ENCODE data around the gene NSL1.
"Not testable (repeated sequence)": the region's sequence is repeated elsewhere in the genome, so short reads cannot be mapped to it uniquely, and the experiment has no call there.

The NSL1 gene

DNA sequence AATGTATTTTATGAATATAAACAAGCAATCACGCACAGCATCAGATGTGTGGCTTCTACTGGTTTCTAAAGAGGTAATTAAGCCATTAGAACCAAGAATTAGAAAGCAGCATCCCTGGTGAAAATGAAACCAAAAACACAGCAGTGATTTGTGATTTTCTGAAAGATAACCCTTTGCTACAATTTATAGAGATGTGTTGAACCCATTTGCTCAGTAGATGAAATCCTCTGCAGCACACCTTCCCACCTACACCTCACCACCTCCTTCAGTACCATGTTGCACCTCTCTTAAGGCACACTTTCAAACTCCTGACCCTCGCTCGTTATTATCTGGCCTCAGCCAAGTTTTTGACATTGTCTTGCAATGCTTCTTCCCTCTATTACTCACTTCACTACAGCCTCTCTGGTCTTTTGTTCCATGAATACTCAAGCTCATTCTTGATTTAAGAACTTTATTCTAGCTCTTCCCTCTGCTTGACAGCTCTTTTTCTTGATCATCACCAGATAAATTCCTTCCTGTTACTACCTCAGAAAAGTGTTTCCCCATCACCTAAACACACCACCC is 38.6 kb downstream of the NSL1 start:
- peaks cover 3% of the 10 kb centered on the region; the same call in 1 of the 2 replicates for H3K4me1 ChIP-seq
- in situ Hi-C loops (cut with MboI; ENCODE audit: low sequenced_read_pairs), result no loop called here
- no peak for DNase-seq (ENCODE audit: low spot score in 2 of 2)
- H3K9me3 ChIP-seq, result no peaks in the 10 kb centered on the region
- H3K36me3 ChIP-seq (replicated peaks), result no peaks in the 10 kb centered on the region; the same call in 1 of the 2 replicates
- H3K27me3 ChIP-seq (ENCODE audit: low read depth), result no peaks in the 10 kb centered on the region
- no peak overlapping the region for H3K4me3 ChIP-seq

DNA sequence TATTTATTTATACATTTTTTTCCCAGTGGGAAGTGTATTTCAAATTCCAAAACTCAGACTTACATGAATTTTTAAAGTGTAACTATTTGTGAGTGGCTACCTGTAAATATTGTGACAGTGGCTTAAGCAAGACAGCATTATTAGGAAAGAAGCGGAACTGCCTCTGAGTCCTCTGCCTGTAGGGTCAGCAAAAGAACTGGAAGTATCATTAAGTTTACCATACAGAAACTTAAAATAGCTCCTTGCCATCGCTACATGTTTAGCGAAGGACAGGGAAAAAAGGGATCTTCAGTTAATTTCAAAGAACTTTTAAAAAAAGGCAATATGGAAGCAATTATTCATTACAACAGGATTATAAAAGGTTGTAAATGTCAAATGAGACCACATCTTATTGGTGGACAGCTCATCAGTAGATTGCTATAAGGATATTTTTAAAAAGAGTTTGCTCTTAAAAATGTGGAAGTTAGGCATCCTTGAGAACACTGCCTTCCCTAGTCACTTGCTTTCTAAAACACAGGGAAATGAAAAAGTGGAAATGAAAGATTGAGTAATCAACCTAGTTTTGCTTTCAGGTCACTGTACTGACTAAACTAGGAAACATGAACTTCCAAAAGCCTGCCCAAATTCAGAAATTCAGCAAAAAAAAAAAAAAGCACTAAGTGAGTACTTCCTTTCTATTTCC is 39.2 kb downstream of the NSL1 start:
- H3K36me3 ChIP-seq (replicated peaks), result no peaks in the 10 kb centered on the region; the same call in 1 of the 2 replicates
- H3K4me3 ChIP-seq, result no peak overlapping the region
- H3K9me3 ChIP-seq, result no peaks in the 10 kb centered on the region
- no peaks in the 10 kb centered on the region for H3K27me3 ChIP-seq (ENCODE audit: low read depth)
- in situ Hi-C loops (cut with MboI; ENCODE audit: low sequenced_read_pairs), result no loop called here
- DNase-seq (ENCODE audit: low spot score in 2 of 2), result no peak
- peaks cover 3% of the 10 kb centered on the region; the same call in 1 of the 2 replicates for H3K4me1 ChIP-seq

DNA sequence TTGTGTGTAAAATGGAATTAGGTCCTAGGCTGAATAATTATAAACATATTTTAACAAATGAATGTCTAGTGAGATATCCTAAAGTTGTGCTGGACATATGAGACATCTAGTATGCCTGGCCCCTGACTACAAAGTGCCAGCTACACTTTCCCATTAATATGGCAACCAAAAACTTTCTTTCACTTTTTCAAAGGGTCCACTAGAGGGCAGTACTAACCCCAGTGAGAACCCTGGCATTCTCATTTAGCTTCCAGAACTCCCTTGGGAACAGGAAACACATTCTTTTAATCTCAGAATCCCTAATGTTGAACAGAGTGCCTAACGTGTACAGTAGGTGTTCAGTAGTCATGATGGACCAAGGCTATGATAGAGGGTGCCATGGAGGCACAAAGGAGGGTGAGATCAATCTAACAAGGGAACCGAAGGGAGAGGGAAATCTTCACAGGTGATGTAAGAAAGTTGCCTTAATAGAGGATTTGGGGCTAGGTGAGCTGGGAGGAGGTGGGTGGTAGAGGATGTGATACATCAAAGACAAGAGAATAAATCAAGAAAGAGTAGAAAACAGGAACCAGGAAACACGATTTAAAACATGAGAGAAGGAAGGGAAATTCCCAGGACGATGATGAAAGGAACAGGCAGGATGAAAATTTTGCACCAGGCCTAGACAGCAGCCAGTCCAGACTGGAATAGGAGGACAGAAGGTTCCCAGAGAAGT is 41.6 kb downstream of the NSL1 start:
- H3K4me1 ChIP-seq, result peaks cover 3% of the 10 kb centered on the region; the same call in 1 of the 2 replicates
- H3K9me3 ChIP-seq, result no peaks in the 10 kb centered on the region
- no peak overlapping the region for H3K4me3 ChIP-seq
- H3K36me3 ChIP-seq (replicated peaks), result no peaks in the 10 kb centered on the region; the same call in 1 of the 2 replicates
- DNase-seq (ENCODE audit: low spot score in 2 of 2), result peak; percentile 41 to 89
- no peaks in the 10 kb centered on the region for H3K27me3 ChIP-seq (ENCODE audit: low read depth)
- in situ Hi-C loops (cut with MboI; ENCODE audit: low sequenced_read_pairs), result no loop called here

DNA sequence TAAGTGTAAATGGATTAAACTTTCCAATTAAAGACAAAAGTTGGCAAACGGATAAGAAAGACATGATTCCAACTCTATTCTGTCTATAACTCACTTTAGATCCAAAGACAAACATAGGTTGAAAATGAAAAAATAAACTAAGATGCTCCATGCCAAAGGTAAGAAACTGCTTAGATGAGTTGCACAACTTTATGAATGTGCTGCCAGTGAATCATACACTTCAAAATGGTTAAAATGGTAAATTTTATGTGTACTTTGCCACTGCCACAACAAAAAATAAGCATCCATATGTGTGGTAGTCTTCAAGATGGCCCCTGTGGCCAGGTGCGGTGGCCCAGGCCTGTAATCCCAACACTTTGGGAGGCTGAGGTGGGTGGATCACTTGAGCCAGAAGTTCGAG is 45.0 kb downstream of the NSL1 start:
- Histone ChIP-seq H3K9me3 (no peaks in the 10 kb centered on the region), H3K36me3 (replicated peaks) (no peaks in the 10 kb centered on the region)
- in situ Hi-C loops (cut with MboI; ENCODE audit: low sequenced_read_pairs), result no loop called here

DNA sequence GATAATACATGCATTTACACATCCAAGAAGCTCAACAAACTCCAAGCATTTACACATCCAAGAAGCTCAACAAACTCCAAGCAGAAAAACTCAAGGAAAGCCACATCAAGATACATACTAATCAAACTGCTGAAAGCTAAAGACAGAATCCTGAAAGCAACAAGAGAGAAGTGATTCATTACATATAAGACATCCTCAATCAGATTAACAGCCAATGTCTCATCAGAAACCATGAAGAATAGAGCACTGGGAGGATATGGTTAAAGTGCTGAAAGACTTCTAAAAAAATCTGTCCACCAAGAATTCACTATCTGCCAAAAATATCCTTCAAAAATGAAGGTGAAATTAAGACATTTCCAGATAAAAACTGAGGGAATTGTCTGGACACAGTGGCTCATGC is 46.3 kb downstream of the NSL1 start:
- Histone ChIP-seq H3K4me3 (no peak overlapping the region), H3K36me3 (replicated peaks) (no peaks in the 10 kb centered on the region), H3K9me3 (no peaks in the 10 kb centered on the region), H3K4me1 (peaks cover 3% of the 10 kb centered on the region; the same call in 1 of the 2 replicates), H3K27me3 (ENCODE audit: low read depth) (no peaks in the 10 kb centered on the region)
- in situ Hi-C loops (cut with MboI; ENCODE audit: low sequenced_read_pairs), result no loop called here
- DNase-seq (ENCODE audit: low spot score in 2 of 2), result no peak

More for the DNA sequence above, 45.0 kb downstream of the NSL1 start:
- H3K4me3 ChIP-seq, result no peak overlapping the region
- no peaks in the 10 kb centered on the region for H3K27me3 ChIP-seq (ENCODE audit: low read depth)
- peaks cover 3% of the 10 kb centered on the region; the same call in 1 of the 2 replicates for H3K4me1 ChIP-seq
- no peak for DNase-seq (ENCODE audit: low spot score in 2 of 2)

DNA sequence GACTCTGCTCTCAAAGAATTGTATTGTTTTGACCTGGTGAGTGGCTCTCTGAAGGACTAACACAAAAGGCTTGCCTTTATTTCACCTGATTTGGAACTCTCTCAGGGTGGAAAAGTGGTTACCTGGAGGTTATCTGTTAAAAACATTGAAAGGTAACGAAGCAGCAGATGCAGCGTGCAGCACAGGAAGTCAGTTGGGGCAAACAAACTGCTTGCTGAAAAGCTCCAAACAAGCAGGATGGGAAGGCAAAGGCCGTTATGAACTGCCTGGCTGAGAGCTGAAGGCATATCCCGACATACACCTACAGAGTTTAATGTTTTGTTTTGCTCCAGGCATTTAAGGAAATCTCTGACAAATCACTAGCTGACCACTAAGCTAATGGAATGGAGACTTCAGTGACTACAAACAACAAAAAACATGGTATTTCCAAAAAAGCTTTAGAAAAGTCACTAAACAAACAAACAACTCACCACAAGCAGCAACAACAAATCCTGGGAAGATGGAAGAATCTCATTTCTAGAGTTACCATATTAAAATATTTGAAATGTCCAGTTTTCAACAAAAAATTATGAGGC is 47.6 kb downstream of the NSL1 start:
- H3K27me3 ChIP-seq (ENCODE audit: low read depth), result no peaks in the 10 kb centered on the region
- in situ Hi-C loops (cut with MboI; ENCODE audit: low sequenced_read_pairs), result no loop called here
- H3K4me3 ChIP-seq, result no peak overlapping the region
- 0 out of 2 replicates have a peak, but pooled peaks cover 4% of the 10 kb centered on the region for H3K36me3 ChIP-seq (replicated peaks)
- DNase-seq (ENCODE audit: low spot score in 2 of 2), result no peak
- no peaks in the 10 kb centered on the region for H3K4me1 ChIP-seq
- no peaks in the 10 kb centered on the region for H3K9me3 ChIP-seq

DNA sequence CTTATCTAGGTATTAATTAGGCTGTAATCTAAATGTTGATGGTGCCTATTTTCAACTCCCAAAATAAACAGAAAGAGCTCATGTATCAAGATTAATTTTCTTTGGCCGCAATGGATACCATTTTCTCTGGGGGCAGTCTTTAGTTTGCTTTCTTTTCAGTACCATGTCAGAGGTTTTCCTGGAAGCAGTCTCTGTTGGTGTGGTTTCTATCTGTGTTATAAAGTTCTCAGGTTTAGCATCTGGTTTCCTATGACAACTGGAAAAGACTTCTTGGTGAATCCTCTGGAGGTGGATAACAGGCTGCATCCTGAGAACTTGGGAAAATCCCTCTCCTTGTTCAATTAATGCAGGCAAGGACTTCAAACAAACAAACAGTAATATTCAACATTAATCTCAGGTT is 53.2 kb downstream of the NSL1 start:
- Histone ChIP-seq H3K4me3 (no peak overlapping the region), H3K27me3 (ENCODE audit: low read depth) (no peaks in the 10 kb centered on the region)
- in situ Hi-C loops (cut with MboI; ENCODE audit: low sequenced_read_pairs), result no loop called here

DNA sequence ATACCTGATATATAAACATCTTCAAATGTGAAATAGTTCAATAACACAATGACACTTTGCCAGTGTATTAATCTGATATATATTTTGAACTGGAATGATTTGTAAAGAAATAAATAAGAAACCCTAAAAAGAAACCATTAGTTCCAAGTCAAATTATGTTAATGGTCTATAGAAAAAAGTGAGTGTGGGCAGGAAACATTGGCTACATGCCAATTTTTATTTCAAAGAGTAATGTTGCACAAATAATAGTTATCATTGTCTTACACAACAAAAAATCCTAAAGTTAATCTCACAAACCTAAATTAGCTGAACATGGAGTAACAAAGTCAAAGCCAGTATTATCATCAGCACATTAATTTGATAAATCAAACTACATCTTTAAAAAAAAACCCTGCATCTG is 54.0 kb downstream of the NSL1 start:
- in situ Hi-C loops (cut with MboI; ENCODE audit: low sequenced_read_pairs), result no loop called here
- no peak for DNase-seq (ENCODE audit: low spot score in 2 of 2)
- no peaks in the 10 kb centered on the region for H3K27me3 ChIP-seq (ENCODE audit: low read depth)
- no peaks in the 10 kb centered on the region for H3K9me3 ChIP-seq
- no peaks in the 10 kb centered on the region for H3K4me1 ChIP-seq
- H3K4me3 ChIP-seq, result no peak overlapping the region
- peaks cover 4% of the 10 kb centered on the region; the same call in 1 of the 2 replicates for H3K36me3 ChIP-seq (replicated peaks)

More for the DNA sequence above, 53.2 kb downstream of the NSL1 start:
- no peaks in the 10 kb centered on the region for H3K4me1 ChIP-seq
- peaks cover 4% of the 10 kb centered on the region; the same call in 1 of the 2 replicates for H3K36me3 ChIP-seq (replicated peaks)
- no peak for DNase-seq (ENCODE audit: low spot score in 2 of 2)
- no peaks in the 10 kb centered on the region for H3K9me3 ChIP-seq

DNA sequence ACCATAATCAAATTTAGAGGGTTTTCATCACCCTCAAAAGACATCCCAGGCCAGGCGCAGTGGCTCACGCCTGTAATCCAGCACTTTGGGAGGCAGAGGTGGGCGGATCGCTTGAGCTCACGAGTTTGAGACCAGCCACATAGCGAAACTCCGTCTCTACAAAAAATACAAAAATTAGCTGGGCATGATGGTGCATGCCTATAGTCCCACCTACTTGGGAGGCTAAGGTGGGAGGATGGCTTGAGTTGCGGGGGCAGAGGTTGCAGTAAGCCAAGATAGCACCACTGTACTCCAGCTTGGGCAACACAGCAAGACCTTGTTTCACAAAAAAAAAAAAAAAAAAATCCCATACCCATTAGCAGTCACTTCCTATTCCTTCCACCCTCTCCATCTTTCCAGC is 58.5 kb downstream of the NSL1 start:
- H3K4me1 ChIP-seq, result 0 out of 2 replicates have a peak, but pooled peaks cover 3% of the 10 kb centered on the region
- H3K4me3 ChIP-seq, result no peak overlapping the region
- no peaks in the 10 kb centered on the region for H3K27me3 ChIP-seq (ENCODE audit: low read depth)
- in situ Hi-C loops (cut with MboI; ENCODE audit: low sequenced_read_pairs), result no loop called here
- DNase-seq (ENCODE audit: low spot score in 2 of 2), result no peak
- no peaks in the 10 kb centered on the region; the same call in 1 of the 2 replicates for H3K36me3 ChIP-seq (replicated peaks)
- H3K9me3 ChIP-seq, result no peaks in the 10 kb centered on the region

DNA sequence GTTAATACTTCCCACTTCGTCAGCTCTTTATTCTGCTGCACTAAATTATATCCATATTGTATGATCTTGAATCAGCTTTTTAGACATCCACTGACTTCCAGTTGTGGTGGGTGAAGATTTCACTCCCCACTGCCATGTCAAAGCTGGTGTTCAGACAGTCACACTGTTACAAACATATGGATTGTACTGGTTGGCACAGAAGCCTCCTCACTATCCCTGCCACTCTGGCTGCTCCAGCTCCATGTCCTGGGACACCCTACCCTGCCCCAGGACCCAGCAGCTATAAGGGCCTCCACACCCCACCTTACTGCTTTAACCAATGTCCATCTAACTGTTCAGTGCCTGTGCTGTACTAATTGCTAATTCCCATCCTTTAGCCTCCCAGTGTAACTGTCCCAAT is 59.9 kb downstream of the NSL1 start:
- no peak for DNase-seq (ENCODE audit: low spot score in 2 of 2)
- Histone ChIP-seq H3K4me3 (no peak overlapping the region), H3K4me1 (0 out of 2 replicates have a peak, but pooled peaks cover 3% of the 10 kb centered on the region), H3K27me3 (ENCODE audit: low read depth) (no peaks in the 10 kb centered on the region), H3K9me3 (no peaks in the 10 kb centered on the region), H3K36me3 (replicated peaks) (no peaks in the 10 kb centered on the region; the same call in 1 of the 2 replicates)
- in situ Hi-C loops (cut with MboI; ENCODE audit: low sequenced_read_pairs), result no loop called here

DNA sequence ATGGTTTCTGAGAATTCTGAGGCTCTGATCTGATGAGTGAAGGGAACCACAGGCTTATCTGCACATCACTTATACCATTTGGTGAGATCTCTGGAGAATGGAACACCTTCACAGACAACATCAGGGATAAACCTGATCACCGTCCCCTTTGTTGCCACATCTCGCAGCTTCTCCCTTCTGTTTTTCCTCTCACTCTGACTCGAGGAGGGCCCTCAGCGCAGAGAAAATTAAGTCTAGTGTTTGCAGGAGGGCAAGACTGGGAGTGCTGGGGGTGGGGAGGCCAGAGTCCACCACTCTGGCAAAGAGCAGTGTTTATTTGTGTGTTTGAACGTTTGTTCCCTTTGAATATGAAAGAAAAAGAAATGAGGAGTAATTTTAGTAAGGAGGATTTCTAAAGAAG is 63.0 kb downstream of the NSL1 start:
- no peak for DNase-seq (ENCODE audit: low spot score in 2 of 2)
- Histone ChIP-seq H3K9me3 (no peaks in the 10 kb centered on the region), H3K4me3 (no peak overlapping the region), H3K27me3 (ENCODE audit: low read depth) (no peaks in the 10 kb centered on the region), H3K4me1 (0 out of 2 replicates have a peak, but pooled peaks cover 3% of the 10 kb centered on the region), H3K36me3 (replicated peaks) (no peaks in the 10 kb centered on the region)
- in situ Hi-C loops (cut with MboI; ENCODE audit: low sequenced_read_pairs), result no loop called here

DNA sequence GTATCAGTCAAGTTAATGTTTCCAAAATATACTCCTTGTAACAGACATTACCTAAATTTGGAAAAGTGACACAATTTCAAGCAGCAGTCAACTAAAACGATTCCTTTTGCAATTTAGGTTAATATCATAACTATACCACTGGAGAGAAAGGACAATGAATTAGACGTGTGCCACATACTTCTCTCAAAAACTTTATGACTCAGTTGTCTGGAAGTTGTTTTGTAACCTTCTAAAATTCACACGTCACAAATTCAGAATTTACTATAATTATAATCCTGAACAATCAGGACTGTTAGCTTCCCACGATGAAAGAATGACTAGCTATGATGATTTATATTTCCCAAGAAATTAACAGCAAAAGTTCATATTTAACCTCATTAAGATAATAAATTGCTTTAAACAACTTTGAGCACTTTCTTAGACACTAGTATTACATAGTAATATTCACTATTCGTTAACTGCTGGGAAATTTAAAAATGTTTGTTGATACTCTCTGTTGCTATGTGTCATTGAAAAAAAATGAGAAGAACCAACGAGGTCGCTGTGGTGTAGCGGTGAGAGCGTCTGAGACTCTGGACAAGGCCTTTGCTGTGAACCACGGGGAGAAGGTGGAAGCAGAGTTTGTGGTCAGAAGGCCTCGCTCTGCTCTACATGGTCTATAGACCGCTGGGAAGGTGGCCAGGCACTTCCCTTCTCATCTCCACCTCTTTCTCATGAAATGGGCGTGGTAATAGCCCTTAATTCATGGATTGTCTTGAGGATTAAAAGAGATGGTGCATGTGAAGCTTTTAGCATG is 64.0 kb downstream of the NSL1 start:
- no peaks in the 10 kb centered on the region for H3K9me3 ChIP-seq
- H3K36me3 ChIP-seq (replicated peaks), result no peaks in the 10 kb centered on the region
- no peaks in the 10 kb centered on the region for H3K27me3 ChIP-seq (ENCODE audit: low read depth)
- H3K4me1 ChIP-seq, result 0 out of 2 replicates have a peak, but pooled peaks cover 3% of the 10 kb centered on the region
- in situ Hi-C loops (cut with MboI; ENCODE audit: low sequenced_read_pairs), result no loop called here
- DNase-seq (ENCODE audit: low spot score in 2 of 2), result no peak
- H3K4me3 ChIP-seq, result no peak overlapping the region

DNA sequence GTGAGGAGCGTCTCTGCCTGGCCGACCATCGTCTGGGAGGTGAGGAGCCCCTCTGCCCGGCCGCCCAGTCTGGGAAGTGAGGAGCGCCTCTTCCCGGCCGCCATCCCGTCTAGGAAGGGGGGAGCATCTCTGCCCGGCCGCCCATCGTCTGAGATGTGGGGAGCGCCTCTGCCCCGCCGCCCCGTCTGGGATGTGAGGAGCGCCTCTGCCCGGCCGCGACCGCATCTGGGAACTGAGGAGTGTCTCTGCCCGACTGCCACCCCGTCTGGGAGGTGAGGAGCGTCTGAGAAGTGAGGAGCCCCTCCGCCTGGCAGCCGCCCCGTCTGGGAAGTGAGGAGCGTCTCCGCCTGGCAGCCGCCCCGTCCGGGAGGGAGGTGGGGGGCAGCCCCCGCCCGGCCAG is 66.9 kb downstream of the NSL1 start:
- H3K9me3 ChIP-seq; H3K4me1 ChIP-seq; H3K27me3 ChIP-seq (ENCODE audit: low read depth); H3K36me3 ChIP-seq (replicated peaks); H3K4me3 ChIP-seq; DNase-seq (ENCODE audit: low spot score in 2 of 2); in situ Hi-C loops (cut with MboI; ENCODE audit: low sequenced_read_pairs): not testable (repeated sequence)

Data from HAP-1 (cell line).